AG04450 (cell line): ENCODE data around the gene MED13L. TPM values are rescaled to one million over a fixed set of nuclear protein-coding genes. Genes with fewer than 3 reads are reported as not detected.

ENCODE experiments used
- CTCF ChIA-PET: fragments of 300-600, 350-600 bp; formaldehyde crosslinking; extraction: SDS; loops from one replicate; lab custom pipeline; 2022; ENCODE audit warnings: antibody characterized with exemption, inconsistent platforms; lab: Charles Lee
- POLR2A ChIA-PET: fragments of 350-600 bp; formaldehyde crosslinking; extraction: SDS; loops from one replicate; lab custom pipeline; 2021; ENCODE audit warnings: antibody characterized with exemption, inconsistent platforms; lab: Yijun Ruan, JAX
- DNase-seq: peaks from one replicate; pipeline ENCODE4 v3.0.0-alpha.2; 2011; ENCODE audit warnings: low read depth, low spot score
- H3K27ac ChIP-seq: one replicate; pipeline ENCODE4 v1.5.1; 2012; ENCODE audit warnings: low read depth, low read length, control low read depth
- H3K27me3 ChIP-seq: one replicate; pipeline ENCODE4 v1.6.0; 2012; ENCODE audit warnings: low read length; ENCODE audit not compliant: control insufficient read depth, insufficient read depth
- H3K4me3 ChIP-seq: 2 replicates; pipeline ENCODE4 v1.5.1; 2011; ENCODE audit warnings: mild to moderate bottlenecking, low read depth, low read length, control low read depth
- H3K9me3 ChIP-seq: 2 replicates; pipeline ENCODE4 v1.5.1; 2012; ENCODE audit warnings: low read length; ENCODE audit not compliant: control insufficient read depth, insufficient read depth
- CTCF ChIP-seq: IDR thresholded peaks from 2 replicates; pipeline ENCODE4 v1.5.1; 2011; ENCODE audit warnings: low read depth, low read length, control low read depth, inconsistent platforms
- polyA minus RNA-seq: library from RNA; depleted of rRNA, polyadenylated mRNA; stranded (reverse); fragments of >200 nt; gene quantifications from 2 replicates; pipeline ENCODE4 v1.2.3, GENCODE V29; 2011; rRNA and poly(A)+ RNA removed
- polyA plus RNA-seq: library from polyadenylated mRNA; depleted of rRNA; stranded (reverse); fragments of >200 nt; gene quantifications from 2 replicates; pipeline ENCODE4 v1.2.3, GENCODE V29; 2011; rRNA removed

Gene MED13L
- polyA plus RNA-seq: 45.0 and 56.2 TPM in 2 replicates
- 166 and 264 TPM in 2 replicates for polyA minus RNA-seq

GRCh38 chr12:116277467-116278278, at the start of gene MED13L:
Gene MED13L (minus strand): TSS chr12:116277693. CDS start chr12:116277131, 562 bp downstream.
- peak; percentile 51 for DNase-seq
- H3K27ac ChIP-seq: peak within 1 kb of the TSS; percentile 47
- H3K27me3 ChIP-seq: no peaks in the 10 kb centered on the region
- H3K4me3 ChIP-seq: peak within 1 kb of the TSS; percentile 93
- H3K9me3 ChIP-seq: no peaks in the 10 kb centered on the region
- no peak for TF ChIP-seq CTCF
- ChIA-PET POLR2A (interaction anchor here (0.6 kb wide), 1 partner anchor 61 kb away, joined by 3 read pairs; no protein-coding TSS in a partner anchor), CTCF (interaction anchor here (1.0 to 1.8 kb wide), 3 partner anchors 322 to 426 kb away, joined by 3 to 13 read pairs (median 3); no protein-coding TSS in a partner anchor)

- Histone ChIP-seq H3K4me3 (no peak overlapping the region), H3K27me3 (no peaks in the 10 kb centered on the region)
- POLR2A ChIA-PET: no interaction called here
These were observed 47.8 kb upstream of the MED13L start for GRCh38 chr12:116325336-116325664.

DNA sequence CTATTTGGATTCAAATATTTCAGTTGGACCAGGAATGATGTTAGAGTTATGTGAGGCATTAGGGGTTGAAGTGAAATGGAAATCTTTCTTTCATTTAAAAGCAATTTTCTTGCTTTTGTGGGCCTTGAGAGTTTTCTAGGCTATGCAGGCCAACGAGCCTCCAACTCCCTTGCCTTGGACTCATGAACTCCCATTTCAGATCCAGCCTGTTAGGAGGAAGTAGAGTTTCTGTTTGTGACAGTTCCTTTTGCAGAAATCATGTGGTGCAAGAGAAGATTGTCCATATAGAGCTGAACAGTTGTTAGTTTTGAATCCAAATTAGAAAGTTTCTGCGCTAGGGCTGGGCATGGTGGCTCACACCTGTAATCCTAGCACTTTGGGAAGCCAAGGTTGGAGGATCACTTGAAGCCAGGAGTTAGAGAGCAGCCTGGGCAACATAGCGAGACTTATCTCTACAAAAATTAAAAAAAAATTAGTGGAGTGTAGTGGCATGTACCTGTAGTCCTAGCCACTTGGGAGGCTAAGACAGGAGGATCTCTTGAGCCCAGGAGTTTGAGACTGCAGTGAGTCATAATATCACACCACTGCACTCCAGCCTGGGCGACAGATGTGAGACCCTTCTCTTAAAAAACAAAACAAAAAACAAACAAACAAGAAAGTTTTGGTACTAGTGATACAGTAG, 47.3 kb upstream of the MED13L start:
- no peak for TF ChIP-seq CTCF
- ChIA-PET POLR2A (no interaction called here), CTCF (no interaction called here)
- no peaks in the 10 kb centered on the region for H3K27me3 ChIP-seq
- no peak overlapping the region for H3K27ac ChIP-seq
- no peak for DNase-seq
- no peaks in the 10 kb centered on the region for H3K9me3 ChIP-seq
- H3K4me3 ChIP-seq: no peak overlapping the region

More at GRCh38 chr12:116325336-116325664, 47.8 kb upstream of the MED13L start:
- CTCF ChIA-PET: no interaction called here
- H3K9me3 ChIP-seq: no peaks in the 10 kb centered on the region
- TF ChIP-seq CTCF: no peak
- no peak for DNase-seq
- no peak overlapping the region for H3K27ac ChIP-seq

DNA sequence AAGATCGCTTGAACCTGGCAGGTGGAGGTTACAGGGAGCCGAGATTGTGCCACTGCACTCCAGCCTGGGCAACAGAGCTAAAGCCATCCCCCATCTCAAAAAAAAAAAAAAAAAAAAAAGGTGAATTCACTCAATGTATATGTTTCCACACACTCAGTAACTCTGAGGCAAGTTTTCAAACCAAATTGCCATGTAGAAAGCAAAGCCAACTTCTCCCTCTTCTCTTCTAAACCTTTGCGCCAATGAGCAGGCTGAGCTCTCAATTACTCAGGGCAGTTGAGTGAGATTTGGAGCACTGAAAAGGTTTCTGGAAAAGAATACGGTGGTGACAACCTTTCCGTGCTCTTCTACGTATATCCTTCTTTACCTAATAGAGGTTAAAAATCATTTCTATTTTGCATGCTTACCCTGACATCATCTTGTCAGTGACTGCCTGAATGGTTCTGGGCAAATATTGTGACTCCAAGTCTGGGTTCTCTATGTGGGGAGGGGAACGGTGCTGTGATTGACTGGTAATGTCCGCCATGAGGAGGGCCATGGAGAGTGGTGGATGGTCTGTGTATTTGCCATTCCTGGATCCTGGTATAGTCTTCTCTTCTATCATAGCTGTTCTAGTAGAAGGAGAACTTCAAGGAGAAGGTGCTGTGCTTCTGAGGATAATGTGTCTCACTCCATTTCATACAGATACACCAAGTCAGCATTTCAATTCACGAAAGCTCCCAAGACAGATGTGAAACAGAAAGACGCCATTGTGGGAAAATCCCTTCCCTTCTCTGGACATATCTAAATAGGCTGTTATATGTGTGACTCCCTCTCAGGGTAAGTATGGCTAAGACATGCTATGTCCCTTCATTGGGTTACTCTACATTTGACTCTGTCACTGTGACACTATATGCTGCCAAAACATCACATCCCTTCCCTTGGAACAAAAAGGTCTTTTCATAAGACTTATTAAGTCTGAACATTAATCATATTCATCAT, 46.2 kb upstream of the MED13L start:
- Histone ChIP-seq H3K4me3 (no peak overlapping the region), H3K27ac (no peak overlapping the region), H3K27me3 (no peaks in the 10 kb centered on the region), H3K9me3 (no peaks in the 10 kb centered on the region)
- CTCF ChIA-PET: interaction anchor here (0.6 kb wide), 1 partner anchor 186 kb away, joined by 3 read pairs; no protein-coding TSS in a partner anchor
- POLR2A ChIA-PET: no interaction called here
- DNase-seq: no peak
- no peak for TF ChIP-seq CTCF
